Measurements from ENCODE around the gene FAM221B.

FAM221B gene, protein sequence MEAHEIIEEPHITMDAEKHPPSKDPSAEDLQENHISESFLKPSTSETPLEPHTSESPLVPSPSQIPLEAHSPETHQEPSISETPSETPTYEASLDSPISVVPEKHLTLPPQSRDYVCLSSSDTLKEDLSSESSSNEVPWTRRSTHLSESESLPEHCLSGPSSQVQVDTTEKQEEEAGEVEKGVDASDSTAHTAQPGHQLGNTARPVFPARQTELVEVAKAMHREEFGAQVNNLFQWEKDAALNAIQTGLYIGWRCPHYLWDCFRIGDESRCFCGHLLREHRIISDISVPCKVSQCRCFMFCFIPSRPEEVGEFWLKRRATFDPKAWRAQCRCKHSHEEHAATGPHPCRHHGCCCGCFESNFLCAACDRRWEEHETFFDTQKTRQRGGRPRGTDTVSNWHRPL

DNA sequence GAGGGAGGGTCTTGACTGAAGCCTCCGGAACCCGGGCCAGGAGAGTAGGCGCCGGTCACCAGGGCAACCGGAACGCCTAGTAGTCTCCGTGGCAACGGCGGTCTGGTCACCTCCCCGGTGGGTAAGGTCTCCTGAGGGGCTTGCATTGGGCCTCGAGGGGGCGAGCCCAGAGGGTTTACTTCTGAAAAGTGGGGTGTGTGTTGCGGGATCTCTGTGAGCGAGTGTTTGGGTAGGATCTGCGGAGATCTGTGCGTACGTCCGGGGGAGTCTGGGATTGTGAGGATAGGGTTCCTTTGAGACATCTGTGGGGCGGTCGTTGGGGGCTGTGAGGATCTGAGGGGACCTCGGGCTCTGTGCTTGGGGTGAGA is at the start of gene FAM221B:
Gene FAM221B (minus strand): TSS at position 17 of the 368 bp plus-strand sequence. CDS start 2,571 bp downstream, outside the sequence.
- DNase-seq (ENCODE audit: low read depth in 2 of 2): no peak

DNA sequence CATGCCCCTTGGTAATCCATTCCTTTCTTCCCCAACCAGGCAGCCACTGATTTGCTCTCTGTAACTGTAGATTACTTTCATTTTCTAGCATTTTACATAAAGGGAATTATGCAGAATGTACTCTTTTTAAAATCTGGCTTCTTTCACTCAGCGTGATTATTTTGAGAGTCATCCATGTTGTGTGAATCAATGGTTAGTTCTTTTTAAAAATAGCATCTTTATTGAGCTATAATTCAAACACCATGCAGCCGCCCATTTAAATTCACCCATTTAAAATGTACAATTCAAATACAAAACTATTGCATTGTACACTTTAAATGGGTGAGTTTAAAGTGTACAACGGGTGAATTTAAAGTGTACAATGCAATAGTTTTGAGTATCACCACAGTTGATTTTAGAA is 44.0 kb upstream of the FAM221B start:
- no peak for DNase-seq (ENCODE audit: low read depth in 2 of 2)

DNA sequence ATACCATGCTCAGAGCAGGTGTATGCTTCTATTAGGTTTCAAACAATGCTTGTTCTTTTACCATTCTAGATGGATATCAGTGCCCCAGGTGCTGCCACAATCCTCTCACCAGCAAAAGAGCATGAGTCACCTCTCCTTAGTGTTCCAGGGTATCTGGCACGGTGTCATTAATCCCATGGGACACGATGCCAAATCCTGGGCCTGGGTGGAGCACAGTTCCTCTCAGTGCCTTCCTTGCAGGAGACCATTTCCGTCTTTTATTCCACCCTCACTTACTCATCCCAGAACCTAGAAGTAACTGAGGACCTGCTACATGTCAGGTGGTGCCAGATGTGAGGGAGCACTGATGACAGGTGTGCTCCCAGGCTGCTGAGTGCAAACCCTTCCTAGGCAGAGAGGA is 43.0 kb upstream of the FAM221B start:
- DNase-seq (ENCODE audit: low read depth in 2 of 2): no peak

DNA sequence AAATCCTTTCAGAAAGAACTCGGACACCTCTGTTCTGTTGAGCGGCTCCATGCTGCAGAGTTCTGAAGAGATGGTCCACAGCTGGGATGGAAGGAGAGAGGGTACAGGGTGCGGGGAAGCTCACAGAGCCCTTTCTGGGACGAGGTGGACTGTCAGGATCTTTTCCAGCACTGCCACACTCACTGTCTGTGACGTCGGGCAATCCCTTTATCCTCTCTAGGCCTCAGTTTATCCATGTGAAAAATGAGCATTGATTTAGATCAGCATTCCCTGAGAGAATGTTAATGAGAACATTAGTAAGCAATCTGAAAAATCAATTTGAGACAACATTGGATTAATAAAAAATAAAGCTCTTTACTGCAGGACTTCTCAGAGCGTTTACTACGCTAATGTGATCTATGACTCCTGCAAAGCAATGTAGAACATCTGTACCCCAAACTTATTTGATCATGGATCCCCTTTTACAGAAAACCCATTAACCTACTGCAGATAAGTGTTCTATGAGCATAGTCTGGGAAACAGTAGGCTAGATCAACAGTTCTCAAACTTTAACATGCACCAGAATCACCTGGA is 41.9 kb upstream of the FAM221B start, which contains the start of gene OR13J1:
Gene OR13J1 (minus strand): TSS at position 51 of the 573 bp plus-strand sequence. CDS start 0 bp downstream, at position 51.
- no peak for DNase-seq (ENCODE audit: low read depth in 2 of 2)

DNA sequence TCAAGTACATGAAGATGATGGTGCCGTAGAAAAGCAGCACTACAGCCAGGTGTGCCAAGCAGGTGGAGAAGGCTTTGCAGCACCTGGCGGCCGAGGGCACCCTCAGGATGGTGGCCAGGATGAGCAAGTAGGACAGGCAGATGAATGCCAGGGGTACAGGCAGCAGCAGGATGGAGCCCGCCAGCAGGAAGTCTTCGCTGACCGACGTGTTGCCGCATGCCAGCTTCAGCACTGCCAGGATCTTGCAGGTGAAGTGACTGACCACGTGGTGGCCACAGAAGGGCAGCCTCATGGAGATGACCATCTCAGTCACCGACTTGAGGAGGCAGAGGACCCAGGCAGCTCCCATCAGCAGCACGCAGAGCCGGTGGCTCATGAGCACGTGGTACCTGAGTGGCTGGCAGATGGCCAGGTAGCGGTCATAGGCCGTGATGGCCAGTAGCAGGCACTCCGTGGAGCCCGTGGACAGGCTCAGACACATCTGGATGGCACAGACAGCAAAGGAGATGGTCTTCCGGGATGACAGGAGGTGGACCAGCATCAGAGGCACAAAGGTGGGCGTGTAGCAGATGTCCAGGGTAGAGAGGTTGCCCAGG is 41.2 kb upstream of the FAM221B start:
- DNase-seq (ENCODE audit: low read depth in 2 of 2): no peak

DNA sequence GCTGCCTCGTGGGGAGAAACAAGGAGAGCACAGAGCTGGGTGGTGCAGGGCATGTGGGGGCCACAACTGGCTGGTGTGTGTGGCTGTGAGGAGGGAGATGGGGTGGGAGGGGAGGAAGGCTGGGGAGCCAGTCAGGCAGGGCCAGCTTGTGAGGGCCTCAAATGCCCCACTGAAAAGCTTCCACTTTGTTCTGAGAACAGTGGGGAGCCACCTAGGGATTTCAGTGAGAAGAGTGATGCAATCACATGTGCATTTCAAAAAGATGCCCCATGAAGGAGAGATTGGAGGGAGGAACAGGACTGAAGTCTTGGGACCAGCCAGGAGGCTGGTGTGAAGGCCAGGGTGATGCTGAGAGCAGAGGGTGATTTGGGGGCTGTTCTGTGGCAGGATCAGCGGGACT is 40.4 kb upstream of the FAM221B start:
- no peak for DNase-seq (ENCODE audit: low read depth in 2 of 2)

DNA sequence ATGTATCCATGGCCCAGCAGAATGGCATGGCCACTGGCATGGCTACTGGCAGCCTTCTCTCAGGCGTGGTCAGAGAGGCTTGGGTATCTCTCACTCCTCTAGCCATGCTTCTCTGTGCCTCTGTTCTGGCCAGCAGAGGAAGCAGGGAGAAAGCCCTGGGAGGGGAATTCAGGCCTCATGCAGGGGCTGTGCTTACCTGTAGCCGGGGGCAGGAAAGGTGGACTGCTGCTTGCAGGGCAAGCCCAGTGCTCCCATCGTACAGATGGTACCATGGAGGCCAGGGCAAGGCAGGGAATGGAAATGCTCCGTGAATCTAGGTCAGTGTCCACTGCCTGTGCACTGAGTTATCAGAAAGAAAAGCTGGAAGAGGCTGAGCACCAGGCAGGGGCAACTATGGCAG is 39.0 kb upstream of the FAM221B start:
- no peak for DNase-seq (ENCODE audit: low read depth in 2 of 2)

DNA sequence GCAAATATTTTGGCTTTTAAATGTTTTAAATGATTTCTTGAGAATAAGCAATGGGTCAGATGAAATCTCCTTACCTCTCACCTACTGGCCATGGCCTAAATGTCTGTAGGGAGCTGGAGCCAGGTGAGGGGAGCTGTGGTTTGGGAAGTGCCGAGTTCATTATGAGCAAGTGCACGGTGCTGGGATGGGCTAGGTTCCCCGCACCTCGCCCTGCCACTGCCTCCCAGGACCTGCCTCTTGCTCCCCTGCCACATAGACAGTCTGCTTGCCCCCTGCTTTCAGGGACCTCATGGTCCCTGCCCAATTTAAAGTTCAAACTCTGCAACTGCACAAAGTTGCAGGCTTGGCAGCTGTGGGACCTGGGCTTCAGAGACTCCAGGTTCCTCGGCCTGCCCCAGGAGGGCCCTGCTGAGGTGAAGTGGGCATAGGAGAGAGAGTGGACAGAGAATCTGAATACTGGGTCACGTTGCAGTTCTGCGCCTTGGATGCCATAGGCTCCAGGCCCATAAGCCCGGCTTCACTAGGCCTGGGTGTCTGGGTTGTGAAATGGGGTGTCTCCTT is 36.2 kb upstream of the FAM221B start:
- DNase-seq (ENCODE audit: low read depth in 2 of 2): no peak

DNA sequence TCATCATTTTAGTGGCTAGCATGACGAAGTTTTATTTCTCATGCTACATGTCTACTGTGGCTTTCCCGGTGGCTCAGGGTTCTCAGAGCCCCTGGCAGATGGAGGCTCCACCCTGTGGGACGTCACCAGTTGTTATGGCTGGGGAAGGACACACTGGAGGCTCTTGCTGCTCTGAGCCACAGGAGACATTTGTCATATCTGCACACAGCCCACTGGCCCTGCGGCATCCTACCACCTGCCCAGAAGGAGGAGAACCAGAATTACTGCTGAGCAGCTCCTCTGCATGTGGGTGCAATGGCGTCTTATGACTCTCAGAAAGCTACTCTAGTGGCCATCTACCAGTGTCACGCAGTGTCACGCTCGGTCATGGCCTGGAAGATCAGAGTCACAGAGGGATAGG is 35.1 kb upstream of the FAM221B start:
- no peak for DNase-seq (ENCODE audit: low read depth in 2 of 2)

DNA sequence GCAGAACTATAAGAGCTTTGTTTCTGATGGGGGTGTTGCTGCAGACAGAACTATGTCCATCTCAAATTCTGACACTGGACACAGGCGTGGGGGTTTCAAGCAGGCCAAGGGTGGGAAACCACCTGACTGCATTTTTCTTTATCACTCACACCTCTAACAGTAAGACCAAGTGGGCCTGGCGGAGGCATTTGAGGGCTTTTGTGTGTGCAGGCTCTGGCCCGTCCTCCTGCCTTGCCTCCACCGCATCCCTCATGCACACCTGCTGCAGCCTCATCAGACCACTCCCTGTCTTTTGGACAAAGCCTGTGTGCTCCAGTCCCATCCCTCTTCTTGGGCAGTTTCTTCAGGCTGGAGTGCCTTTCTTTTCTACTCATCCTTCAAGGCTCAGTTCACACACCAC is 33.8 kb upstream of the FAM221B start:
- no peak for DNase-seq (ENCODE audit: low read depth in 2 of 2)

DNA sequence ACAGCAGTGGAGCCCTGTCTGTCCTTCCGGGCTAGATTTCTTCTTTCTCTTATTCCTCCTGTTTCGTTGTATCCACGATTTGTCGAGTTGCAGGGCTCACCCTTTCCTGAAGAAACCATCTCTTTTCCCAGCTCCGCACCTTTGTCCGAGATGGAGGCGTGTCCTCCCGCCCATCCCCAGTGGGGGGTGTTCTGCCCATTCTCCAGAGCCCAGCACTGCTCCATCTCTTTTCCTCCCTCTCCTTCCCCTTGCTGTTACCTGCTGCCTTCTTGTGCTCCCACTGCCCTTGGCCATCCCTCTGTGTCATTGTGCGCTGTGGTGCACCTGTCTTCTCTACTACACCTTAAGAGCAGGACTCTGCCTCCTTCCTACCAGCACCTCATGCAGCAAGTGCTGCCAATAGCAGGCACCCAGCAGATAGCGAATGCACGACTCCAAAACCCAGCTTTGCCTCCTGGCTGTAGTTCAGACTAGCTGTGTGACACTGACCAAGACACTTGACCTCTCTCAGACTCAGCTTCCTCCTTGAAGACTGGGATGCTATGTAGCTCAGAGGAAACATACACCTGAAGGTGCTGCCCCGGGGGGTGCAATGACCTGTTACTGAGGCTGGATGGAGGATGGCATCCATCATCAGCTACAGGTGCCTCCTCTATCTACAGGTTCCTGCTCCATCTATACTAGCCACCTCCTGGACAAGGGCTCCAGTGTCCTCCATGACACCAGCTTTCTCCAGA is 32.8 kb upstream of the FAM221B start:
- DNase-seq (ENCODE audit: low read depth in 2 of 2): no peak

DNA sequence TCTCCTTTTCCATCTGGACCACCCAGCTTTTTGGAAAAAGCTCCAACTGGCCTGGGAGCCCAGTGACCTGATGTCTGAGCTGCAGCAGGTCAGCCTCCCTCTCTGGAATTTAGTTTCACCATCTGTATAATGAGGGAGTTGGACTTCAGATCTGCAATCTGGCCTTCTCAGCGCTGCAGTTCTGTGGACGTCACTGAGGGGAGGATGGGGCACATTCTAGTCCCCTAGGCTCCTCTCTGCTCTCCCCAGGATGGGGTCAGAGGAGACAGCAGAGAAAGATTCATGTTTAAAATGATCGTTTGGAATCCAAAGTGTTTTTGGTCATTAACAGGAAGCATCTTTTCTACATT is 31.4 kb upstream of the FAM221B start:
- DNase-seq (ENCODE audit: low read depth in 2 of 2): no peak

DNA sequence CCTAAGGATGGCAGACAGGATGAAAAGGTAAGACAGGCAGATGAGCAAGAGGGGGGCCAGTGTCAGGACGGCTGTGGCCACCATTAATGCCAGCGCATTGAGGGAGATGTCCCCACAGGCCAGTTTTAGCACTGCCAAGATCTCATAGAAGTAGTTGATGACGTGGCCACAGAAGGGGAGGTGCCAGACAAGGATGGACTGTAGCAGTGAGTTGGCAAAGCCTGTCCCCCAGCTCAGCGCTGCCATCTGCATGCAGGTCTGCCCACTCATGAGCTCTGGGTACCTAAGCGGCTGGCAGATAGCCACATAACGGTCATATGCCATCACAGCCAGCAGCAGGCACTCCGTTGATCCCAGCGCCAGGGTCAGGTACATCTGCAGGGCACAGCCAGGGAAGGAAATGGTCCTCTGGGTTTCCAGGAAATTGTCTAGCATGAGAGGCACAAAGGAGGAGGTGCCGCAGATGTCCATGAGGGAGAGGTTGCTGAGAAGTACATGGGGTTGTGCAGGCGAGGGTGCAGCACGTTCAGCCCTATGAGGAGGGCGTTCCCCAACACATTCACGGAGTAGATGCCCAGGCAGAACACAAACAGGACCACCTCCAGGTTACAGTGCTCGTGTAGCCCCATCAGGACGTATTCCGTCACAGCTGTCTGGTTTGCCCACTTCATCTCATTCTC is 30.9 kb upstream of the FAM221B start:
- DNase-seq (ENCODE audit: low read depth in 2 of 2): no peak

DNA sequence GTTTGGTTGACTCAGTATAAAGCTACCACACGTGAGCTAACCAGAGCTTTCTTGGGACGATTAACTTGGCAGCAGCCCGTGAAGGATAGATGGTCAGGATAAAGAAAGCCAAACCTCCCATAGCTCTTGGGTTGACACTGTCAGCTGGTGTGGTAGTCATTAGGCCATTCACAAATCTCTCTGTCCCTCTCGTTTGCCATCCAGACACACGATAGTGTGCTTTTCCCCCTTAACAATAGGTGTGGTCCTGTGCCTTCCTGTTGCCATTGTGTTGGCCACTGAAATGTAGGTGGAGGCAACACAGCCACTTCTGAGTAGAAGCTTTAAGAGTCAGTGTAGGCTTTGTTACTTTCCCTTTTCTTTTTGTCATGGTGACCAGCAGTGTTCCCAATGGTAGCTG is 29.9 kb upstream of the FAM221B start:
- DNase-seq (ENCODE audit: low read depth in 2 of 2): no peak

DNA sequence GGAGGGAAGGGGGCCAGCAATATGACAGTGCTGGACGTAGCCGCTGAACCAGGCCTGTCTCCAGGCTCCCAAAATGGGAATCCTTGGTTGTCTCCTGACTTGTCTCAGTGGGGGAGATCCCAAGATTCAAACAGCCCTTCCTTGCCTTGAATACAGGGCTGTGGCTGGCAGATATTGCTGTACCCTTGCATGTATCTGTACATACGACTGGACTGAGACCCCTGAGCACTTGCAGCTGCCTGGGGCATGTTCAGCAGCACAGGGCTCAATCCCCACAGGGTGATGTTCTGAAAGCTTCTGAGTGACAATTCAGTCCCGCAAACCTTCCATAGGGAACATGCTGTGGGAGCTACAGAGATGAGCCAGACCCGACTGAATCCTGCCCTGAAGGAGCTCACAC is 28.4 kb upstream of the FAM221B start:
- DNase-seq (ENCODE audit: low read depth in 2 of 2): no peak

DNA sequence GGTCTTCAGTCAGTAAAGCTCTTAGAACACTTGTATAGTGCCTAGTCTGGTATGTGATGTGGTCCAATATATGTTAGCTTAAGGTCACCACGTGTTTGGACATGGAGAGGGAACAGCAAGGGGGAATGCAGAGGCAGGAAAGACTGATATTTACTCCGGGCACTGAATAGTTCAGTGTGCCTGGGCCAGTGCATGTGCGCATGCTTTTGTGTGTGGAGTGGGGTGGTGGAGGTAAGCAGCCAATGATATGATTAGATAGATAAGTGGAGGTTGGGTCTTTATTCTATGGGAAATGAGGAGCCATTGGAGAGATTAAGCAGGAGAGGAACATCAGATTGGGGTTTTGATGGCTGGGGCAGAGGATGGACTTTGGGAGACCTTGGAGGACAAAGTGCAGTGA is 27.7 kb upstream of the FAM221B start:
- DNase-seq (ENCODE audit: low read depth in 2 of 2): no peak

DNA sequence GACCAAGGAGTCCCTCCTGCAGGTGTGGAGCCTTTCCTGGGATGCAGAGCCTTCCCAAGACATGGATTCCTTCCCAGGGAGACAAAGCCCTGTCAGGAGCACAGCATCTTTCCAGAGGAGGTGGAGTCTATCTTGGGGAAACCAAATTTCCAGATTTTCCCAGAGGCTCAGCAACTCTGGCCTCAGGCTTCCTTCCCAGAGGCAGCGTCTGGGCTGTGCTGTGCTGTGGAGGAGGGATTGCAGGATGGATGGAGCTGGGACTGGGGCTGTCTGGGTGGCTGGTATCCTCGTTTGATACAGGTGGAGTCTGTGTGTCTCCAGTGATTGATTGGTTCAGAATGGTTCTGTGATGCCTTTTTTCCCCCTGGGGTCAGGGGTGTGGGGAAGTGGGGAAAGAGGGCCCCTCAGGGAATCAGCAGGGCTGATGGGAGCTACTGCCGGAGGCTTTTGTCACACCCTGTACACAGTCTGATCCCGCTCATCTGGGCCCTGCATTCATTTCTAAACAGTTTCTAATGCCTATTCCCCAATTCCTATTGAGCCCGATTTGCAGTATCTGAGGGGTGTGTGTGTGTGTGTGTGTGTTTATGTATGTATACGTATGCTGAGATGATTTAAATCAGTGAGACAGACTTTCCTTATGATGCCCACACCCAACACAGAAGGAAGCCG is 25.7 kb upstream of the FAM221B start:
- DNase-seq (ENCODE audit: low read depth in 2 of 2): no peak

DNA sequence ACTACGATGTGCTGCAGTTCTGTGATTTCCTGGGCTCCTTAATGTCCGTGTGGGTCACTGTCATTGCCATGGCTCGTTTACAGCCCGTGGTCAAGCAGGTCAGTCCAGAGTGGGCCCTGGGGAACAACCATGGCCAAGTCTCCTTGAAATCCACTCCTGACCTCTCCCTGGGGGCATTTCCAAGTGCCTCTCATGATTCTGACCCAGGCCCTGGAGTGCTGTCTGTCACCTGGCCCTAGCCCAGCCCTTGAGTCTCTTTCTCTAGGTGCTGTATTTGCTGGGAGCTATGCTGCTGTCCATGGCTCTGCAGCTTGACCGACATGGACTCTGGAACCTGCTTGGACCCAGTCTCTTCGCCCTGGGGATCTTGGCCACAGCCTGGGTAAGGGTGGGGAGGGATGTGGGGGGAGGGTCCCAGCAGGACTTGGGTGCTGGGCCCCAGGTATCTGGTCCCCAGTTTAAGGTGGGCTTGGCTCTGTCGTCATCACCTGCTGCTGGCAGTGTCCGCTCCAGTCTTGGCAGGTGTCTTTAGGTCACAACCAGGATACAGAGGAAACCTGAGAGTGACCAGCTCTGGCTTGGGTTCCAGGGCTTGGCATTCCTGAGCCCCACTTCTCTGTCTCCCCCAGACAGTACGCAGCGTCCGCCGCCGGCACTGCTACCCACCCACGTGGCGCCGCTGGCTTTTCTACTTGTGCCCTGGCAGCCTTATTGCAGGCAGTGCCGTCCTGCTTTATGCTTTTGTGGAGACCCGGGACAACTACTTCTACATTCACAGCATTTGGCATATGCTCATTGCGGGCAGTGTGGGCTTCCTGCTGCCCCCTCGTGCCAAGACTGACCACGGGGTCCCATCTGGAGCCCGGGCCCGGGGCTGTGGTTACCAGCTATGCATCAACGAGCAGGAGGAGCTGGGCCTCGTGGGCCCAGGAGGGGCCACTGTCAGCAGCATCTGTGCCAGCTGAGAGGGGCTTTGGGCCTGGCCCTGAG is 24.6 kb upstream of the FAM221B start:
- DNase-seq (ENCODE audit: low read depth in 2 of 2): no peak

DNA sequence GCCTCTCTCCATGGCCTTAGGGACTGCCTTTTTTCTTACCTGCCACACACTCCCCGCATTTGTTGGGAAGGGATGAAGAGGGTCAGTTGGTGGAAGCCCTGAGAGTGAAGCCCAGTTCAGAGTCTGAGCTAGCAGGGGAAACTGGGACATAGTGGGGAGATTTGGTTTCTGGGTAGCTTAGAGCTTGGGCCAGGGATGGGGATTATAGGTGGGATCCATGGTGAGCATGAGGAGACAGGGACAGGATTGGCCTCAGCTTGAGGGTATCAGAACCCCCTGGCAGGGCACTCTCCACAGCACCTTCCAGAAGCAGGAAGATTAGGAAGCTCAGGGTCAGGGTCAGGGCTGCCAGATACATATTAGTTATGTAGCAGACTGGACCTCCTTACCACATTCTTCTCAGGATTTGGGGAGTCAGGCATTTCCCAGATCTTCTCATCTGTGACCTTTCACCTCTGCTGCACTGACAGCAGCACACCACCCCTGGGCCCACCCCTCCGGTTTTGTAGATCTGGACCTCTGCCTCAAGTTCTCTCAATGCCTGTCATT is 23.8 kb upstream of the FAM221B start:
- no peak for DNase-seq (ENCODE audit: low read depth in 2 of 2)
